ENCODE measurements around the gene RAMP3. TPM values are rescaled to one million over a fixed set of nuclear protein-coding genes. Genes with fewer than 3 reads are reported as not detected.
A peak's percentile ranks its signal among the peaks of the same experiment; 100 is the strongest.

RAMP3 gene
- polyA plus RNA-seq, 2 of the 4 experiments (the other 2 are of a cell fraction): not detected

DNA sequence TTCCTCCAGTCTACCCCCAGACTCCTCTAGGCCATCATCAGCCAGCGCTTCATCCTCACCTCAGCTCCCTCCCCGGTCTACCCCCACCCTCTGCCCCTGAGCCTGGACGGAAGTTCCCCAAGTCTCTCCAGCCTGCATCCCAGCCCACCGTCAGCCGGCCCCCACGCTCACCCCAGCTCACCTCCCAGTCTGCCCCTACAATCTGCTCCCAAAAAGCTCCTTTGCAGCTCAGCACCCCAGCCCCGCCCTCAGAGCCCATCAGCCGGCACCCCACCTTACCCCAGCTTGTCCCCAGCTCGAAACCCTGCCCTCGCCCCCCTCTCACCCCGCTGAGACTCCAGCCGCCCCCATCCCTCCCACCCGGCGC lies 322 bp upstream of the RAMP3 start:
- ChIA-PET CTCF (interaction anchor here (1.2 to 11.0 kb wide), 3 partner anchors 10 to 697 kb away, joined by 4 to 112 read pairs (median 8); no protein-coding TSS in a partner anchor), POLR2A (no interaction called here)
- ATAC-seq: no peak

GRCh38 chr7:45158471-45158870 lies 880 bp downstream of the RAMP3 start:
- FAIRE-seq: no peak
- H3K4me3 ChIP-seq: no peak overlapping the region
- CTCF ChIA-PET: interaction anchor here (0.6 to 11.0 kb wide), 5 partner anchors 11 to 908 kb away, joined by 3 to 112 read pairs (median 4); no protein-coding TSS in a partner anchor
- no peak overlapping the region for H3K27ac ChIP-seq
- H3K4me2 ChIP-seq: no peak overlapping the region
- TF ChIP-seq EHF (CRISPR knock-in tag; IDR thresholded peaks at IDR 0.05) (no peak), KDM5A (IDR thresholded peaks at IDR 0.05) (no peak), CTCF (IDR thresholded peaks at IDR 0.05) (no peak), CHD2 (IDR thresholded peaks at IDR 0.05; ENCODE audit: low read length, partially characterized antibody) (no peak), HDAC2 (IDR thresholded peaks at IDR 0.05) (no peak), ESRRA (IDR thresholded peaks at IDR 0.05; ENCODE audit: borderline replicate concordance, low read length) (no peak), RCOR1 (IDR thresholded peaks at IDR 0.05; ENCODE audit: low read depth, low read length) (no peak), HOXB13 (CRISPR knock-in tag; IDR thresholded peaks at IDR 0.05; ENCODE audit: low read depth) (no peak), SMC3 (IDR thresholded peaks at IDR 0.05) (no peak), MYC (IDR thresholded peaks at IDR 0.05; ENCODE audit: borderline replicate concordance, low read length) (no peak), JUN (IDR thresholded peaks at IDR 0.05) (no peak), ZNF302 (CRISPR knock-in tag; IDR thresholded peaks at IDR 0.05) (no peak), RFX5 (IDR thresholded peaks at IDR 0.05) (no peak), NFE2L2 (conservative IDR thresholded peaks at IDR 0.05; ENCODE audit: low read length) (no peak), HEYL (CRISPR knock-in tag; IDR thresholded peaks at IDR 0.05) (no peak)
- TF ChIP-seq, protein P1, sequence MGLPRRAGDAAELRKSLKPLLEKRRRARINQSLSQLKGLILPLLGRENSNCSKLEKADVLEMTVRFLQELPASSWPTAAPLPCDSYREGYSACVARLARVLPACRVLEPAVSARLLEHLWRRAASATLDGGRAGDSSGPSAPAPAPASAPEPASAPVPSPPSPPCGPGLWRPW (IDR thresholded peaks at IDR 0.05): no peak
- TF ChIP-seq, protein P2, sequence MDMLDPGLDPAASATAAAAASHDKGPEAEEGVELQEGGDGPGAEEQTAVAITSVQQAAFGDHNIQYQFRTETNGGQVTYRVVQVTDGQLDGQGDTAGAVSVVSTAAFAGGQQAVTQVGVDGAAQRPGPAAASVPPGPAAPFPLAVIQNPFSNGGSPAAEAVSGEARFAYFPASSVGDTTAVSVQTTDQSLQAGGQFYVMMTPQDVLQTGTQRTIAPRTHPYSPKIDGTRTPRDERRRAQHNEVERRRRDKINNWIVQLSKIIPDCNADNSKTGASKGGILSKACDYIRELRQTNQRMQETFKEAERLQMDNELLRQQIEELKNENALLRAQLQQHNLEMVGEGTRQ (IDR thresholded peaks at IDR 0.05): no peak
- POLR2A ChIA-PET: no interaction called here
- WGBS (ENCODE audit: missing lambda C conversion rate): 62% methylated on average over 1 of the region's 1 CpG
- no peak for DNase-seq (ENCODE audit: low read depth in 1 of 2, low spot score in 1 of 2)
- 0 out of 3 replicates have a peak, but pooled peaks cover 6% of the 10 kb centered on the region for H3K4me1 ChIP-seq
- peaks cover 1% of the 10 kb centered on the region; the same call in 1 of the 3 replicates for H3K9me3 ChIP-seq
- ATAC-seq: no peak

More for the DNA sequence above, 322 bp upstream of the RAMP3 start:
- no peak for FAIRE-seq
- TF ChIP-seq BCL3 (IDR thresholded peaks at IDR 0.05): no peak
- TF ChIP-seq, protein P2 (IDR thresholded peaks at IDR 0.05): no peak
- TF ChIP-seq MAZ (IDR thresholded peaks at IDR 0.05; ENCODE audit: borderline replicate concordance, low read depth, low read length): no peak
- no peak for TF ChIP-seq JUN (IDR thresholded peaks at IDR 0.05)
- TF ChIP-seq FOSB (CRISPR knock-in tag; IDR thresholded peaks at IDR 0.05): no peak
- no peak for TF ChIP-seq PBX3 (IDR thresholded peaks at IDR 0.05)
- TF ChIP-seq HOXB13 (CRISPR knock-in tag; IDR thresholded peaks at IDR 0.05; ENCODE audit: low read depth): no peak
- TF ChIP-seq JUNB (IDR thresholded peaks at IDR 0.05): no peak
- TF ChIP-seq NPAS2 (CRISPR knock-in tag; IDR thresholded peaks at IDR 0.05; ENCODE audit: borderline replicate concordance): no peak
- no peak for TF ChIP-seq EP300 (IDR thresholded peaks at IDR 0.05)
- no peak for TF ChIP-seq CEBPB (IDR thresholded peaks at IDR 0.05)
- no peaks in the 10 kb centered on the region for H3K9me3 ChIP-seq
- 0 out of 3 replicates have a peak, but pooled peaks cover 6% of the 10 kb centered on the region for H3K4me1 ChIP-seq
- H3K4me3 ChIP-seq: 0 out of 3 replicates have a peak overlapping the region, but pooled peaks have one; percentile 20
- 100% methylated on average over 1 of the region's 14 CpGs for WGBS (ENCODE audit: missing lambda C conversion rate)
- DNase-seq (ENCODE audit: low read depth in 1 of 2, low spot score in 1 of 2): no peak
- H3K4me2 ChIP-seq: peak overlapping the region; percentile 61
- H3K27ac ChIP-seq: peak overlapping the region in 1 of 2 experiments; percentile 31; a peak in 1 of 6 replicates

All from A549 (cell line).